Neural cell (in vitro differentiated cells): ENCODE measurements around the gene CDCP2. TPM values are rescaled to one million over a fixed set of nuclear protein-coding genes. Genes with fewer than 3 reads are reported as not detected.

Source experiments
- H2AFZ ChIP-seq: fragments of 200-600, 300-800 bp; sonication (generic), shearing (Covaris generic); 2 replicates; pipeline ENCODE4 v1.6.0; 2014; ENCODE audit warnings: low read depth, mild to moderate bottlenecking, antibody characterized with exemption, low read length, moderate library complexity
- H3F3A ChIP-seq: fragments of 200-600 bp; shearing (Covaris generic); 2 replicates; pipeline ENCODE4 v1.6.1; 2016; ENCODE audit warnings: mild to moderate bottlenecking, moderate library complexity, mixed read lengths, antibody characterized with exemption, low read length; ENCODE audit not compliant: insufficient read depth, poor library complexity, severe bottlenecking
- H3K27ac ChIP-seq: fragments of 200-600, 300-800 bp; sonication (generic), shearing (Covaris generic); 2 replicates; pipeline ENCODE4 v1.5.1; 2014; ENCODE audit warnings: mild to moderate bottlenecking, low read length, moderate library complexity
- H3K27me3 ChIP-seq: fragments of 300-800, 200-600 bp; sonication (generic), shearing (Covaris generic); 2 replicates; pipeline ENCODE4 v1.6.0; 2014; ENCODE audit warnings: mild to moderate bottlenecking, low read depth, low read length, moderate library complexity; ENCODE audit not compliant: insufficient read depth
- H3K36me3 ChIP-seq: fragments of 300-800, 200-600 bp; sonication (generic), shearing (Covaris generic); 2 replicates; pipeline ENCODE4 v1.5.1; 2014; ENCODE audit warnings: mild to moderate bottlenecking, antibody characterized with exemption, low read length, moderate library complexity; ENCODE audit not compliant: insufficient read depth
- H3K4me2 ChIP-seq: fragments of 300-800, 200-600 bp; sonication (generic), shearing (Covaris generic); 2 replicates; pipeline ENCODE4 v1.6.0; 2014; ENCODE audit warnings: mild to moderate bottlenecking, low read length
- H3K4me3 ChIP-seq: fragments of 300-800, 200-600 bp; sonication (generic), shearing (Covaris generic); 2 replicates; pipeline ENCODE4 v1.5.1; 2014; ENCODE audit warnings: mild to moderate bottlenecking, low read length, moderate library complexity
- H3K79me2 ChIP-seq: fragments of 200-600 bp; shearing (Covaris generic); replicated peaks from 2 replicates; pipeline ENCODE4 v1.6.0; 2014; ENCODE audit warnings: mild to moderate bottlenecking, low read length, moderate library complexity; ENCODE audit not compliant: insufficient read depth
- H3K9ac ChIP-seq: fragments of 300-800, 200-600 bp; sonication (generic), shearing (Covaris generic); 2 replicates; pipeline ENCODE4 v1.6.1; 2016; ENCODE audit warnings: mild to moderate bottlenecking, low read length, mixed read lengths
- H3K9me2 ChIP-seq: fragments of 200-600 bp; shearing (Covaris generic); 2 replicates; pipeline ENCODE4 v1.6.1; 2016; ENCODE audit warnings: mild to moderate bottlenecking, low read length, mixed read lengths; ENCODE audit not compliant: insufficient read depth
- H3K9me3 ChIP-seq: fragments of 200-600, 300-800 bp; sonication (generic), shearing (Covaris generic); 2 replicates; pipeline ENCODE4 v1.6.1; 2016; ENCODE audit warnings: mild to moderate bottlenecking, mixed run types, low read length, moderate library complexity, mixed read lengths
- H4K20me1 ChIP-seq: fragments of 200-600 bp; shearing (Covaris generic); 2 replicates; pipeline ENCODE4 v1.6.1; 2016; ENCODE audit warnings: mild to moderate bottlenecking, mixed run types; ENCODE audit not compliant: insufficient read depth
- EP300 ChIP-seq: fragments of 450-650 bp; conservative IDR thresholded peaks from 2 replicates; pipeline ENCODE4 v1.6.1; 2014; ENCODE audit warnings: antibody characterized with exemption, mild to moderate bottlenecking, moderate library complexity; ENCODE audit not compliant: poor library complexity, severe bottlenecking
- EZH2 ChIP-seq: fragments of 200-600, 300-800 bp; shearing (Covaris generic), sonication (generic); IDR thresholded peaks from 2 replicates; pipeline ENCODE4 v1.6.1; 2014; ENCODE audit warnings: antibody characterized with exemption, low read length, borderline replicate concordance, mild to moderate bottlenecking; ENCODE audit not compliant: insufficient read depth, poor library complexity, severe bottlenecking
- MXI1 ChIP-seq: fragments of 450-650 bp; conservative IDR thresholded peaks from 2 replicates; pipeline ENCODE4 v1.6.1; 2014; ENCODE audit warnings: antibody characterized with exemption, mild to moderate bottlenecking; ENCODE audit not compliant: poor library complexity, severe bottlenecking
- POLR2AphosphoS5 ChIP-seq: IDR thresholded peaks from 2 replicates; pipeline ENCODE4 v1.6.1; 2012
- RAD21 ChIP-seq: fragments of 450-650 bp; conservative IDR thresholded peaks from 2 replicates; pipeline ENCODE4 v1.6.1; 2014; ENCODE audit warnings: antibody characterized with exemption, mild to moderate bottlenecking, moderate library complexity
- SMC3 ChIP-seq: fragments of 450-650 bp; conservative IDR thresholded peaks from 2 replicates; pipeline ENCODE4 v1.6.1; 2014; ENCODE audit warnings: antibody characterized with exemption, mild to moderate bottlenecking, moderate library complexity; ENCODE audit not compliant: poor library complexity
- TAF1 ChIP-seq: IDR thresholded peaks from 2 replicates; pipeline ENCODE4 v1.6.1; 2012; ENCODE audit warnings: low read depth
- polyA plus RNA-seq: library from polyadenylated mRNA; depleted of rRNA; stranded (reverse); fragments of >200 nt; gene quantifications from 2 replicates; pipeline ENCODE4 v1.2.3, GENCODE V29; 2014
- TF ChIP-seq, protein P1 (sequence below): fragments of 450-650 bp; IDR thresholded peaks from 2 replicates; pipeline ENCODE4 v1.5.1; 2014; ENCODE audit warnings: antibody characterized with exemption, mild to moderate bottlenecking, moderate library complexity; ENCODE audit not compliant: poor library complexity, severe bottlenecking
- TF ChIP-seq, protein P2 (sequence below): IDR thresholded peaks from 2 replicates; pipeline ENCODE4 v1.6.1; 2012; ENCODE audit warnings: borderline replicate concordance

Gene CDCP2
- polyA plus RNA-seq, 1 donor from 2014 or later = not detected

- Histone ChIP-seq H3K4me2 (no peak overlapping the region), H4K20me1 (no peaks in the 10 kb centered on the region), H3K27me3 (no peaks in the 10 kb centered on the region), H2AFZ (no peak overlapping the region), H3K27ac (no peak overlapping the region), H3K79me2 (no peaks in the 10 kb centered on the region), H3K9ac (no peak overlapping the region), H3K36me3 (no peaks in the 10 kb centered on the region), H3K4me3 (no peak overlapping the region), H3F3A (no peaks in the 10 kb centered on the region), H3K9me3 (no peaks in the 10 kb centered on the region), H3K9me2 (no peaks in the 10 kb centered on the region)
- TF ChIP-seq RAD21 (no peak), EP300 (no peak)
- TF ChIP-seq, protein P1, sequence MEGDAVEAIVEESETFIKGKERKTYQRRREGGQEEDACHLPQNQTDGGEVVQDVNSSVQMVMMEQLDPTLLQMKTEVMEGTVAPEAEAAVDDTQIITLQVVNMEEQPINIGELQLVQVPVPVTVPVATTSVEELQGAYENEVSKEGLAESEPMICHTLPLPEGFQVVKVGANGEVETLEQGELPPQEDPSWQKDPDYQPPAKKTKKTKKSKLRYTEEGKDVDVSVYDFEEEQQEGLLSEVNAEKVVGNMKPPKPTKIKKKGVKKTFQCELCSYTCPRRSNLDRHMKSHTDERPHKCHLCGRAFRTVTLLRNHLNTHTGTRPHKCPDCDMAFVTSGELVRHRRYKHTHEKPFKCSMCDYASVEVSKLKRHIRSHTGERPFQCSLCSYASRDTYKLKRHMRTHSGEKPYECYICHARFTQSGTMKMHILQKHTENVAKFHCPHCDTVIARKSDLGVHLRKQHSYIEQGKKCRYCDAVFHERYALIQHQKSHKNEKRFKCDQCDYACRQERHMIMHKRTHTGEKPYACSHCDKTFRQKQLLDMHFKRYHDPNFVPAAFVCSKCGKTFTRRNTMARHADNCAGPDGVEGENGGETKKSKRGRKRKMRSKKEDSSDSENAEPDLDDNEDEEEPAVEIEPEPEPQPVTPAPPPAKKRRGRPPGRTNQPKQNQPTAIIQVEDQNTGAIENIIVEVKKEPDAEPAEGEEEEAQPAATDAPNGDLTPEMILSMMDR = no peak
Measured at GRCh38 chr1:54125386-54126070, 27.3 kb downstream of the CDCP2 start.

GRCh38 chr1:54124906-54125305 lies 27.9 kb downstream of the CDCP2 start:
- H2AFZ ChIP-seq = no peak overlapping the region

More at GRCh38 chr1:54124906-54125305, 27.9 kb downstream of the CDCP2 start:
- Histone ChIP-seq H3K27ac (no peak overlapping the region), H3K9ac (no peak overlapping the region), H3K79me2 (no peaks in the 10 kb centered on the region), H3K4me3 (no peak overlapping the region), H3K27me3 (no peaks in the 10 kb centered on the region), H3F3A (no peaks in the 10 kb centered on the region), H3K36me3 (no peaks in the 10 kb centered on the region), H4K20me1 (no peaks in the 10 kb centered on the region), H3K9me2 (no peaks in the 10 kb centered on the region), H3K9me3 (no peaks in the 10 kb centered on the region), H3K4me2 (no peak overlapping the region)
- TF ChIP-seq, protein P2, sequence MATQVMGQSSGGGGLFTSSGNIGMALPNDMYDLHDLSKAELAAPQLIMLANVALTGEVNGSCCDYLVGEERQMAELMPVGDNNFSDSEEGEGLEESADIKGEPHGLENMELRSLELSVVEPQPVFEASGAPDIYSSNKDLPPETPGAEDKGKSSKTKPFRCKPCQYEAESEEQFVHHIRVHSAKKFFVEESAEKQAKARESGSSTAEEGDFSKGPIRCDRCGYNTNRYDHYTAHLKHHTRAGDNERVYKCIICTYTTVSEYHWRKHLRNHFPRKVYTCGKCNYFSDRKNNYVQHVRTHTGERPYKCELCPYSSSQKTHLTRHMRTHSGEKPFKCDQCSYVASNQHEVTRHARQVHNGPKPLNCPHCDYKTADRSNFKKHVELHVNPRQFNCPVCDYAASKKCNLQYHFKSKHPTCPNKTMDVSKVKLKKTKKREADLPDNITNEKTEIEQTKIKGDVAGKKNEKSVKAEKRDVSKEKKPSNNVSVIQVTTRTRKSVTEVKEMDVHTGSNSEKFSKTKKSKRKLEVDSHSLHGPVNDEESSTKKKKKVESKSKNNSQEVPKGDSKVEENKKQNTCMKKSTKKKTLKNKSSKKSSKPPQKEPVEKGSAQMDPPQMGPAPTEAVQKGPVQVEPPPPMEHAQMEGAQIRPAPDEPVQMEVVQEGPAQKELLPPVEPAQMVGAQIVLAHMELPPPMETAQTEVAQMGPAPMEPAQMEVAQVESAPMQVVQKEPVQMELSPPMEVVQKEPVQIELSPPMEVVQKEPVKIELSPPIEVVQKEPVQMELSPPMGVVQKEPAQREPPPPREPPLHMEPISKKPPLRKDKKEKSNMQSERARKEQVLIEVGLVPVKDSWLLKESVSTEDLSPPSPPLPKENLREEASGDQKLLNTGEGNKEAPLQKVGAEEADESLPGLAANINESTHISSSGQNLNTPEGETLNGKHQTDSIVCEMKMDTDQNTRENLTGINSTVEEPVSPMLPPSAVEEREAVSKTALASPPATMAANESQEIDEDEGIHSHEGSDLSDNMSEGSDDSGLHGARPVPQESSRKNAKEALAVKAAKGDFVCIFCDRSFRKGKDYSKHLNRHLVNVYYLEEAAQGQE = no peak
- TF ChIP-seq EP300 = no peak
- TF ChIP-seq TAF1 = no peak
- TF ChIP-seq RAD21 = no peak
- no peak for TF ChIP-seq EZH2
- no peak for TF ChIP-seq MXI1
- TF ChIP-seq SMC3 = no peak
- TF ChIP-seq POLR2AphosphoS5 = no peak
- TF ChIP-seq, protein P1 = no peak
